H9 (cell line): ENCODE data around the gene APCDD1L. TPM values are rescaled to one million over a fixed set of nuclear protein-coding genes. Genes with fewer than 3 reads are reported as not detected.

Experiments
- DNase-seq: peaks from one replicate; pipeline ENCODE4 v3.0.0-alpha.2; 2017
- H2AFZ ChIP-seq: one replicate; pipeline ENCODE4 v1.6.1; 2013; ENCODE audit warnings: mild to moderate bottlenecking, low read length, control low read depth, moderate library complexity
- H2AK5ac ChIP-seq: 2 replicates; pipeline ENCODE4 v1.6.1; 2013; ENCODE audit warnings: low read length, control low read depth, mixed read lengths; ENCODE audit not compliant: insufficient read length
- H2BK120ac ChIP-seq: one replicate; pipeline ENCODE4 v1.6.1; 2013; ENCODE audit warnings: low read depth, mild to moderate bottlenecking, low read length, control low read depth, inconsistent platforms; ENCODE audit not compliant: poor library complexity, severe bottlenecking
- H2BK12ac ChIP-seq: 2 replicates; pipeline ENCODE4 v1.6.1; 2013; ENCODE audit warnings: low read length, control low read depth, mixed read lengths, low read depth; ENCODE audit not compliant: insufficient read length
- H2BK15ac ChIP-seq: 2 replicates; pipeline ENCODE4 v1.6.1; 2013; ENCODE audit warnings: low read depth, low read length, control low read depth
- H2BK20ac ChIP-seq: one replicate; pipeline ENCODE4 v1.6.1; 2013; ENCODE audit warnings: low read depth, mild to moderate bottlenecking, low read length, control low read depth, inconsistent platforms; ENCODE audit not compliant: poor library complexity, severe bottlenecking
- H2BK5ac ChIP-seq: 2 replicates; pipeline ENCODE4 v1.6.1; 2013; ENCODE audit warnings: low read length, control low read depth, mixed read lengths; ENCODE audit not compliant: insufficient read length
- H3K14ac ChIP-seq: 2 replicates; pipeline ENCODE4 v1.6.1; 2013; ENCODE audit warnings: low read length, control low read depth; ENCODE audit not compliant: insufficient read depth
- H3K18ac ChIP-seq: 2 replicates; pipeline ENCODE4 v1.6.1; 2013; ENCODE audit warnings: low read depth, mild to moderate bottlenecking, mixed read lengths, low read length, control low read depth; ENCODE audit not compliant: insufficient read length
- H3K23ac ChIP-seq: 2 replicates; pipeline ENCODE4 v1.6.1; 2013; ENCODE audit warnings: low read length, control low read depth, mixed read lengths, low read depth; ENCODE audit not compliant: insufficient read length
- H3K23me2 ChIP-seq: 2 replicates; pipeline ENCODE4 v1.6.1; 2013; ENCODE audit warnings: low read depth, mild to moderate bottlenecking, mixed read lengths, low read length, control low read depth; ENCODE audit not compliant: insufficient read length, poor library complexity, severe bottlenecking
- H3K27ac ChIP-seq: 2 replicates; pipeline ENCODE4 v1.5.1; 2013; ENCODE audit warnings: low read length, control low read depth, mixed read lengths, low read depth; ENCODE audit not compliant: insufficient read length
- H3K27me3 ChIP-seq: 2 replicates; pipeline ENCODE4 v1.6.1; 2013; ENCODE audit warnings: low read length, control low read depth, inconsistent platforms; ENCODE audit not compliant: insufficient read depth
- H3K4ac ChIP-seq: 2 replicates; pipeline ENCODE4 v1.6.1; 2013; ENCODE audit warnings: low read depth, mild to moderate bottlenecking, control low read depth, inconsistent platforms, low read length, moderate library complexity
- H3K4me1 ChIP-seq: 2 replicates; pipeline ENCODE4 v1.6.1; 2013; ENCODE audit warnings: low read length, control low read depth, inconsistent platforms; ENCODE audit not compliant: insufficient read depth
- H3K4me2 ChIP-seq: 2 replicates; pipeline ENCODE4 v1.6.1; 2013; ENCODE audit warnings: low read length, control low read depth, mixed read lengths; ENCODE audit not compliant: insufficient read length, insufficient read depth
- H3K56ac ChIP-seq: 2 replicates; pipeline ENCODE4 v1.6.1; 2013; ENCODE audit warnings: low read depth, mild to moderate bottlenecking, mixed read lengths, low read length, control low read depth; ENCODE audit not compliant: insufficient read length
- H3K79me1 ChIP-seq: 2 replicates; pipeline ENCODE4 v1.6.1; 2013; ENCODE audit warnings: low read depth, mild to moderate bottlenecking, moderate library complexity, low read length, control low read depth, inconsistent platforms; ENCODE audit not compliant: insufficient read depth, poor library complexity, severe bottlenecking
- H3K79me2 ChIP-seq: 2 replicates; pipeline ENCODE4 v1.6.1; 2013; ENCODE audit warnings: low read length, control low read depth, inconsistent platforms; ENCODE audit not compliant: insufficient read depth
- H3K9ac ChIP-seq: 2 replicates; pipeline ENCODE4 v1.6.1; 2013; ENCODE audit warnings: low read length, control low read depth, mixed read lengths; ENCODE audit not compliant: insufficient read length; ENCODE audit errors: extremely low read depth
- H3K9me3 ChIP-seq: one replicate; pipeline ENCODE4 v1.6.1; 2013; ENCODE audit warnings: low read depth, low read length, inconsistent platforms; ENCODE audit not compliant: control insufficient read depth
- H3T11ph ChIP-seq: one replicate; pipeline ENCODE4 v1.6.1; 2013; ENCODE audit warnings: mild to moderate bottlenecking, low read length, control low read depth, inconsistent platforms
- H4K20me1 ChIP-seq: one replicate; pipeline ENCODE4 v1.6.1; 2013; ENCODE audit not compliant: control insufficient read depth, insufficient read length, insufficient read depth
- H4K5ac ChIP-seq: 2 replicates; pipeline ENCODE4 v1.6.1; 2013; ENCODE audit warnings: low read depth, mild to moderate bottlenecking, mixed read lengths, low read length, control low read depth; ENCODE audit not compliant: insufficient read length
- H4K8ac ChIP-seq: replicated peaks from 2 replicates; pipeline ENCODE4 v1.6.1; 2013; ENCODE audit warnings: low read length, control low read depth, mixed read lengths, low read depth; ENCODE audit not compliant: insufficient read length
- H4K91ac ChIP-seq: 2 replicates; pipeline ENCODE4 v1.6.1; 2013; ENCODE audit warnings: low read depth, mild to moderate bottlenecking, moderate library complexity, mixed read lengths, low read length, control low read depth; ENCODE audit not compliant: insufficient read length
- H3K27ac Mint-ChIP-seq, 3 experiments: 2 replicates in 2 of 3; 3 replicates in 1 of 3; pipeline ENCODE4 v1.8.0; 2020 to 2021; ENCODE audit warnings: mixed read lengths in 3 of 3, mild to moderate bottlenecking in 1 of 3, moderate library complexity in 1 of 3
- H3K27me3 Mint-ChIP-seq: 2 replicates; pipeline ENCODE4 v1.8.0; 2021; ENCODE audit warnings: low read depth, mild to moderate bottlenecking, moderate library complexity, mixed read lengths
- H3K36me3 Mint-ChIP-seq, 3 experiments: 2 replicates in 2 of 3; 3 replicates in 1 of 3; pipeline ENCODE4 v1.8.0; 2020 to 2021; ENCODE audit warnings: low read depth in 3 of 3, mixed read lengths in 3 of 3; ENCODE audit not compliant: insufficient read depth in 1 of 3
- H3K4me1 Mint-ChIP-seq, 2 experiments: 2 replicates each; pipeline ENCODE4 v1.8.0; 2020; ENCODE audit warnings: mixed read lengths in 2 of 2
- H3K4me3 Mint-ChIP-seq, 2 experiments: 2 replicates in 1 of 2; 3 replicates in 1 of 2; pipeline ENCODE4 v1.8.0; 2020 to 2021; ENCODE audit warnings: mild to moderate bottlenecking in 2 of 2, mixed read lengths in 2 of 2, moderate library complexity in 1 of 2
- H3K9me3 Mint-ChIP-seq, 2 experiments: 2 replicates in 1 of 2; 3 replicates in 1 of 2; pipeline ENCODE4 v1.8.0; 2020; ENCODE audit warnings: mild to moderate bottlenecking in 2 of 2, mixed read lengths in 2 of 2, moderate library complexity in 1 of 2
- CTCF ChIP-seq: fragments of 200-600 bp; sonication (generic); conservative IDR thresholded peaks from 3 replicates; pipeline ENCODE4 v1.8.0; 2021; ENCODE audit warnings: antibody characterized with exemption, mild to moderate bottlenecking
- WGBS: extraction: QIAGEN DNeasy Blood & Tissue Kit; methylation state at CpG from one replicate; pipeline ENCODE4 v1.1.7; 2013; ENCODE audit warnings: missing lambda C conversion rate, low lambda C conversion rate, mixed read lengths; ENCODE audit not compliant: insufficient read length; ENCODE audit errors: extremely low coverage; 5-methylcytosine and 5-hydroxymethylcytosine counted together
- total RNA-seq: library from RNA; stranded (reverse); gene quantifications from 2 replicates; pipeline ENCODE4 v1.2.1, GENCODE V29; 2021

Gene APCDD1L
- total RNA-seq, 1 experiment from 2014 or later, result 0.68 TPM

GRCh38 chr20:58479726-58480440 is 35.3 kb downstream of the APCDD1L start:
- no peak overlapping the region for H3T11ph ChIP-seq
- H3K14ac ChIP-seq, result no peak overlapping the region
- H4K91ac ChIP-seq, result no peak overlapping the region
- no peak overlapping the region for H3K56ac ChIP-seq
- H3K27me3 Mint-ChIP-seq, result peaks cover 12% of the 10 kb centered on the region
- TF ChIP-seq CTCF, result no peak
- H4K5ac ChIP-seq, result no peak overlapping the region
- H3K18ac ChIP-seq, result no peak overlapping the region
- peaks cover 9 to 13% of the 10 kb centered on the region in 2 experiments for H3K4me1 Mint-ChIP-seq
- H3K27me3 ChIP-seq, result no peaks in the 10 kb centered on the region
- no peak overlapping the region for H2BK12ac ChIP-seq
- H4K8ac ChIP-seq, result no peak overlapping the region
- no peak overlapping the region for H3K9ac ChIP-seq
- H3K27ac ChIP-seq, result no peak overlapping the region
- no peak overlapping the region for H3K23ac ChIP-seq
- no peak overlapping the region for H2BK15ac ChIP-seq
- peak; percentile 9 for DNase-seq
- no peaks in the 10 kb centered on the region for H4K20me1 ChIP-seq
- no peak overlapping the region for H3K4me3 Mint-ChIP-seq
- peak overlapping the region in 1 of 3 experiments; percentile 16; a peak in 1 of 7 replicates for H3K27ac Mint-ChIP-seq
- H2BK120ac ChIP-seq, result no peak overlapping the region
- no peak overlapping the region for H3K4ac ChIP-seq
- no peak overlapping the region for H2AK5ac ChIP-seq
- H3K36me3 Mint-ChIP-seq, result peaks cover 7 to 21% (median 18%) of the 10 kb centered on the region in 3 experiments
- H3K9me3 ChIP-seq, result peaks cover 6% of the 10 kb centered on the region
- H2BK20ac ChIP-seq, result no peak overlapping the region
- H3K9me3 Mint-ChIP-seq, result peaks cover 28 to 30% of the 10 kb centered on the region in 2 experiments
- no peaks in the 10 kb centered on the region for H3K79me2 ChIP-seq
- H3K23me2 ChIP-seq, result no peaks in the 10 kb centered on the region
- no peaks in the 10 kb centered on the region for H3K4me1 ChIP-seq
- no peaks in the 10 kb centered on the region for H3K79me1 ChIP-seq
- no CpG with 5 or more reads among the region's 9 CpGs for WGBS
- H2AFZ ChIP-seq, result no peak overlapping the region
- no peak overlapping the region for H2BK5ac ChIP-seq
- H3K4me2 ChIP-seq, result no peak overlapping the region
